Ovary (tissue), 3 donors: ENCODE data around the gene ARHGEF18.

Experiments
- EP300 ChIP-seq: sonication (generic); formaldehyde crosslinking; IDR thresholded peaks from one replicate; pipeline ENCODE4 v1.6.1; 2017; ENCODE audit warnings: antibody characterized with exemption
- POLR2A ChIP-seq: fragments of 450-650 bp; IDR thresholded peaks from one replicate; pipeline ENCODE4 v1.6.1; 2017; ENCODE audit warnings: antibody characterized with exemption, mild to moderate bottlenecking, moderate library complexity
- TF ChIP-seq, protein P1 (sequence below), 3 donors: fragments of 450-650 bp in 2 of 3; fragments of 200-600 bp in 1 of 3; IDR thresholded peaks; one replicate each; pipeline versions ENCODE4 v1.5.1 to v1.8.0; 2016 to 2022; ENCODE audit warnings: antibody characterized with exemption in 3 of 3, mild to moderate bottlenecking in 1 of 3
- donor health status: DM: no; HTN: no; CAD: no.

GRCh38 chr19:7372810-7373209 lies 24.1 kb downstream of the ARHGEF18 start:
- TF ChIP-seq, protein P1, sequence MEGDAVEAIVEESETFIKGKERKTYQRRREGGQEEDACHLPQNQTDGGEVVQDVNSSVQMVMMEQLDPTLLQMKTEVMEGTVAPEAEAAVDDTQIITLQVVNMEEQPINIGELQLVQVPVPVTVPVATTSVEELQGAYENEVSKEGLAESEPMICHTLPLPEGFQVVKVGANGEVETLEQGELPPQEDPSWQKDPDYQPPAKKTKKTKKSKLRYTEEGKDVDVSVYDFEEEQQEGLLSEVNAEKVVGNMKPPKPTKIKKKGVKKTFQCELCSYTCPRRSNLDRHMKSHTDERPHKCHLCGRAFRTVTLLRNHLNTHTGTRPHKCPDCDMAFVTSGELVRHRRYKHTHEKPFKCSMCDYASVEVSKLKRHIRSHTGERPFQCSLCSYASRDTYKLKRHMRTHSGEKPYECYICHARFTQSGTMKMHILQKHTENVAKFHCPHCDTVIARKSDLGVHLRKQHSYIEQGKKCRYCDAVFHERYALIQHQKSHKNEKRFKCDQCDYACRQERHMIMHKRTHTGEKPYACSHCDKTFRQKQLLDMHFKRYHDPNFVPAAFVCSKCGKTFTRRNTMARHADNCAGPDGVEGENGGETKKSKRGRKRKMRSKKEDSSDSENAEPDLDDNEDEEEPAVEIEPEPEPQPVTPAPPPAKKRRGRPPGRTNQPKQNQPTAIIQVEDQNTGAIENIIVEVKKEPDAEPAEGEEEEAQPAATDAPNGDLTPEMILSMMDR (IDR thresholded peaks at IDR 0.05) = no peak
- no peak for TF ChIP-seq POLR2A
- no peak for TF ChIP-seq EP300
